GM19328 (cell line): ENCODE measurements around the gene SART3.
A peak's percentile ranks its signal among the peaks of the same experiment; 100 is the strongest.

Experiments used
- ATAC-seq: cut with Tn5 transposase; IDR thresholded peaks from one replicate; pipeline ENCODE4 v1.9.1; 2021; ENCODE audit warnings: mild to moderate bottlenecking, moderate library complexity; ENCODE audit not compliant: unreplicated experiment

SART3 gene

DNA sequence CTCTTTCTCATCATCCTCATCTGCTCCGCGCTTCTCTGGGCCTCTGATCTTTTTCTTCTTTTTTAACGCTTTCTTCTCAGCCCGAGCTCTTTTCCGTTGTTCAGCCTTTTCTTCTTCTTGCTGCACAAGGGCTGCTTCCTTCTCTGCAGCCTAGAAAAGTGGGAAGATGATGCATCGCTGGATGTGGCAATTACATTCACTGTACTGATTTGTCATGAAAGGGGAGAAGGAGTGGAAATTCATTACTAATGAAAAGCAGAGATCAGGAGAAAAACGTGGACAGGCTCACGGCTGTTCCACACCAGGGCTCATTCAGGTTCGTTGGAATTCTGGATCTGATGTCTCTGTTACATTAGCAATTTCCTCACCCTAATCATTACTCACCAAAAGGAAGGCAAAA, 30.8 kb downstream of the SART3 start:
- no peak for ATAC-seq

DNA sequence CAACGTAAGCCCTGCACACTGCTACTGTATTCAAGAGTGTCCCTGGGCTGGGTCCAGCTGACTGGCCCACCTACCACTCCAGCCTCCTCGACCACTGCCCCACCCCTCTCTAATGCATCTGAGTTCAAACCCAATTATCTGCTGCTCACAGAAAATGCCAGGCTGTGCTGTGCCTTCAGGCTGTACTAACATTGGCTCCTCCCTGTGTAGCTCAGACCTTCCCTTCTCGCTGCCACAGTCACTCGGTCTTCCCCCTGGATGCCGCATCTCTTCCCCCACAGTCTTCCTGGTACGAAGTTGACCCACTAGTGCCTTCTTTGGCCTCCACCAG, 33.8 kb downstream of the SART3 start:
- ATAC-seq = no peak

DNA sequence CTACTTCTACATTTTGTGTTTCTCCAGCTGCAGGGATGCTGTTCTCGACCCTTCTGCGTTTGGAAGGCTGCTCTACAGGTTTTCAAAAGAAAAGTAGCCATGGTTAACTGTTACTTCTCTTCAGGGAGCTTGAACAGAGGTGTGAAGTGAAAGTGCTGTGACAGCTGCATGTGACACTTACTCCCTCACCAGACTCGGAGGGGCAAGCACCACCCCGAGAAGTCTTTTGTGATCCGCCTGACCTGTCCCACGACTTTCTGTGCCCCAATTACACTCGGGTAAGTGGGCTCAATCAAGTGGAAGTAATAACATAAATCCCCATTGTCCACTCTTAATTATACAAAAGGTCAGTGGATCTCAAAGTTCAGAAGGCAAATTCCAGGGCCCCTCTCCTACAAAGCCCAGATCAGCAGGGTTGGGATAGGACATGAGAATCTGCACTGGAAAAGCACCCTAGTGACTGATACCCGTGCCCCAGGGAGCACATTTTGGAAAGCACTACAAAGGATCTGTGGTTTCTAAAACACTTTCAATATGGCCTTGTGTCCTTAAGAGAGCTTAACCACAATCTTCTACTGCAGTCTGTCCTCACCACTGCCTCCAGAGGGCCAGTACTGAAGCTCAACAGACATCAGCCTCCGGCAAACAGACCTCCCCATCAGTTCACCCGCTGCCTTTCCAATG, 34.3 kb downstream of the SART3 start:
- no peak for ATAC-seq

DNA sequence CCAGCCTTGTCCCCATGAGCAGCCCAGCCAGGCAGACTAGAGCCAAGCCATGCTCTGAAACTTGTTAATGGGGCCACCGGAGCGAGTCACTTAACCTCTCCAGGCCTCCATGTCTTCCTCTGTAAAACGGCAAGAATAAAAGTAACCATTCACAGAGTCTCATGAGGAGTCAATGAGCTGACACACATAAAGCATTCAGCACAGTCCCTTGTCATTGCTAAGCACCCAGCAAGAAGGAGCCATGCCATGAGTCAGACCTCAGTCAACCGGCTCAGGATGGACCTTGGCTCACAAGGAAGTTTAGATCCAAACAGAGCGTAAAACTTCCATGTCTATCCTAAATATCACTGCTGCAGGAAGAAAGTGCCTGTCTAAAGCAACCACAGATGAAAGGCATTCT, 35.3 kb downstream of the SART3 start:
- ATAC-seq = no peak

DNA sequence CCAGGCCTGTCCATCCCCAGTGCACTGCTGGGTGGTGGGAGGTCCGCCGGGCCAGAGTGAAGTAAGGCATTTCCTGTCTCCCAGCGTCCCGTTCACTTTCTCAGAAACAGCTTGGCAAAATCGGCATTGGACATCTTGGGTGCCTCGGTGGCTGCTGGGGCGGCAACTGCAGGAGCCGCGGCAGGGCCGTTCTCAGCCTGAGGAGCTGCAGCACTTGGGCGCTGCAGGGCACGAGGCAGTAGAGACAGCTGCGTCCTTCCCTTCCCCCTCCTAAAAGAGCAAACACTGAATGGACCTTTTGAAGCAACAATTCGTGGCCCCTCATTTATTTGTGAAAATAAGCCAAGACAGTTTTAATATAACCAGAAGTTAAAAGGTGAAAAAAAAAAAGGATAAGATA, 37.6 kb downstream of the SART3 start:
- no peak for ATAC-seq

DNA sequence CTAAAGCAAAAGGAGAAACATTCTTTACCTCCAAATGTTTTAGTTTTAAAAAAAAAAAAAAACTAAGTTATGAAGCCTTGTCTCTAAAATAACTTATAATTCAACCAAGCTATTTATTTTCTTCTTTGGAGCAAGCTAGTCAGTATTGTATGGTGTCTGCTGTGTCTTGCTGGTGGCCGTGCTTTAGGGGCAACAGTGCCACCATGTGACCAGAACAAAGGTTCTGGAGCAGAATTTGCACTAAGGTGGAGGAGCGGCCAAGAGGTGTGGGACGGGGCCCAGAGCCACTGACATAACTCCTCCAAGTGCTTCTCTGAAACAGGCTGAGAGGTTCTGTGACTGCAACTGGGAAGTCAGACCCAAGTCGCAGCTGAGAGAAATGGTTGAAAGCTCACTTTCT, 41.4 kb downstream of the SART3 start:
- no peak for ATAC-seq

DNA sequence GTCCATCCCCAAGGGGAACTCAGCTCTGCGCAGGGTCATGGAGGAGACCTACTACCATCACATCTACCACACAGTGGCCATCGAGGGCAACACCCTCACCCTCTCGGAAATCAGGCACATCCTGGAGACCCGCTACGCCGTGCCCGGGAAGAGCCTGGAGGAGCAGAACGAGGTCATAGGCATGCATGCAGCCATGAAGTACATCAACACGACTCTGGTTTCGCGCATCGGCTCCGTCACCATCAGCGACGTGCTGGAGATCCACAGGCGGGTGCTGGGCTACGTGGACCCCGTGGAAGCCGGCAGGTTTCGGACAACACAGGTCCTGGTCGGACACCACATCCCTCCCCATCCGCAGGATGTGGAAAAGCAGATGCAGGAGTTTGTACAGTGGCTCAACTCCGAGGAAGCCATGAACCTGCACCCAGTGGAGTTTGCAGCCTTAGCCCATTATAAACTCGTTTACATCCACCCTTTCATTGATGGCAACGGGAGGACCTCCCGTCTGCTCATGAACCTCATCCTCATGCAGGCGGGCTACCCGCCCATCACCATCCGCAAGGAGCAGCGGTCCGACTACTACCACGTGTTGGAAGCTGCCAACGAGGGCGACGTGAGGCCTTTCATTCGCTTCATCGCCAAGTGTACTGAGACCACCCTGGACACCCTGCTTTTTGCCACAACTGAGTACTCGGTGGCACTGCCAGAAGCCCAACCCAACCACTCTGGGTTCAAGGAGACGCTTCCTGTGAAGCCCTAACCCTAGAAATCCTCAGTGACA, 42.1 kb downstream of the SART3 start:
- no peak for ATAC-seq

DNA sequence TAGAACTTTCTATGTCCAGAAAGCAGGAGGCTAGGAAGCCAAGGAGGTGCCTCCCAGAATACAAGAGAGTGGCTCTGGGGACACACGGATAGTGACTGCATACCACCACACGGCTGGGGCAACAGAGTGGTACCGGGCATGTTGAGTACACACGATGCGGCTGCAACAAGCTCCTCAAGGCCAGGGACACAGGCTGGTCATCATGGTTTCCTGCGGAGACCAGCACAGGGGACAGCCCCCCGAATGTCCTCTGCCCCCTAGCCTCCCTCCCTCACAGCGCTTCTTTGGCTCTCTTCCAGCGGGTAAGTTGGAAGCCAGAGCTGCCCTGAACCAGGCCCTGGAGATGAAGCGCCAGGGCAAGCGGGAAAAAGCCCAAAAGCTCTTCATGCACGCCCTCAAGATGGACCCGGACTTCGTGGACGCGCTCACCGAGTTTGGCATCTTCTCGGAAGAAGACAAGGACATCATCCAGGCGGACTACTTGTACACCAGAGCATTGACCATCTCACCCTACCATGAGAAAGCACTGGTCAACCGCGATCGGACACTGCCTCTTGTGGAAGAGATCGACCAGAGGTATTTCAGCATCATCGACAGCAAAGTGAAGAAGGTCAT, 42.8 kb downstream of the SART3 start:
- ATAC-seq = no peak

DNA sequence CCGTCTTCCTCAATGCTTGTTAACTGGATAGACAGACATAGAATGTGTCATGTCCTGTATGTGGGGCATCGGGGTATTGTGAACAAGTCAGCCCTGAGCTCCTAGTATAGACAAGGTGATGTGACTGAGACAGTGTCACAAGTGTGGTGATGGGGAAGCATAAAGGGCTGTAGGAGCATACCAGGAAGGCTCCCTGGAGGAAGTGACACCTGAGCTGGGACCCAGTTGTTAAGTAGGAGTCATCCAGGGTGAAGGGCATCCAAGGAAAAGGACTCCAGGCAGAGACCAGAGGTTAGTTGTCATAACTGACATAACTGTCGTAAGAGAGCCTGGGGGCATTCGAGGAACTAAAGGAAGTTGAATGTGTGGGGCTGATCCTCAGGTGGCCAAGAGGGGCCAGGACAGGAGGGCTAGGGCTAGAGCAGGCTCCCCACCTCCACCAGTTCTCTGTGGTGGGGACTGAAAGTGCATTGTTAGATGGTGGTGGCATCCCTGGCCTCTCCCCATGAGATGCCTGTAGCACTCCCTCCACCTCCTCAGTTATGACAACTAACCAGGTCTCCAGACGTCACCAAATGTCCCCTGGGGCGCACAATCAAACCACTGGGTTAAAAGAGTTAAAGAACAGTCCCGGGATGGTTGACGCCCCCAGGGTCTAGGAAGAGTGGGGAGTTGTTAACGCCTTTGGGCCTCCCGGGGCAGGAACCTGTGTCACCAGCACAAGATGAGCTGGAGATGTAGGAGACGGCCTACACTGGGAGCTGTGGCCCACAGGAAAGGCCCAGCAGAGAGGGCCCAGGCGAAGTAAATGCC, 43.5 kb downstream of the SART3 start:
- ATAC-seq = no peak

DNA sequence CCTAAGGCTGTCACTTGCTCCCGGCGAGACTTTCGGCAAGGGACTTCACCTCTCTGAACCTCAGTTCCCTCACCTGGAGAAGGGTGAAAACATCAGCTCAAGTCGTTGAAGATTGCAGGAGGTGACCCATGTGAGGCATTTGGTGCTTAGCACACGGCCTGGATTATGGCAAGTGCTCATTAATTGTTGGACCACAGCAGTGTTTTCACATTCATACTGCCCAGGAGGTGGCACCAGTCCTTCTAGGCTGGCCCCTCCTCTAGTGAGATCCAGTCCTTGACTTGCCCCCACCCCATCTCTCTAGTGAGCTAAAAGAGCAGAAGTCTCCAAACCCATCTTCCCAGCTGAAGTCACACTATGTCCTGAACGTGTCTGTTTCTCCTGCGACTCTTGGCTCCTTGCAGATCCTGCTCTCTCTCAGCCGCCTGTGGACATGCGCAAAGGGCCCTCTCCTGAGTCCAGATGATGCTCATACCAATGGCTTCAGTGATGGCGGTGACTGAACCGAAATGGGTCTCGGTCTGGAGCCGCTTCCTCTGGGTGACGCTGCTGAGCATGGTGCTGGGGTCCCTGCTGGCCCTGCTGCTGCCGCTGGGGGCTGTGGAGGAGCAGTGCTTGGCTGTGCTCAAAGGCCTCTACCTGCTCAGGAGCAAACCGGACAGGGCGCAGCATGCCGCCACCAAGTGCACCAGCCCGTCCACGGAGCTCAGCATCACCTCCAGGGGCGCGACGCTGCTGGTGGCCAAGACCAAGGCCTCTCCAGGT, 44.3 kb downstream of the SART3 start:
- no peak for ATAC-seq

DNA sequence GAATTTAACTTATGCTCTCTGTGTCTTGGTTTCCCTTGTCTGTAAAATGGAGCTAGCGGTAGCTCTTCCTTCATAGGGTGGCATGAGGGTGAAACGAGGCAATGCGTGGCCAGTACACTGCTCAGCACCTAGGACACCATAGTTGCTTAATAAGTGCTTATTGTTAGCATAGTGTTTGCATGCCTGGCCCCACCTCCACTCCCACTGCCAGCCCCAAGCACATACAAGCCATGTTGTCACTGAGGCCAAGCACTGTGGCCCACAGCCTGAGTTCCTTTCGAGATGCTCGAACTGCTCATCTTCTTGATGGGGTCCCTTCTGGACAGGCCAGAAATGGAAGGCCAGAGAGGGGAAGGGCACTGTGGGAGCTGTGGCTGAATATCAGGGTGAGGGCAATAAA, 45.1 kb downstream of the SART3 start:
- no peak for ATAC-seq

DNA sequence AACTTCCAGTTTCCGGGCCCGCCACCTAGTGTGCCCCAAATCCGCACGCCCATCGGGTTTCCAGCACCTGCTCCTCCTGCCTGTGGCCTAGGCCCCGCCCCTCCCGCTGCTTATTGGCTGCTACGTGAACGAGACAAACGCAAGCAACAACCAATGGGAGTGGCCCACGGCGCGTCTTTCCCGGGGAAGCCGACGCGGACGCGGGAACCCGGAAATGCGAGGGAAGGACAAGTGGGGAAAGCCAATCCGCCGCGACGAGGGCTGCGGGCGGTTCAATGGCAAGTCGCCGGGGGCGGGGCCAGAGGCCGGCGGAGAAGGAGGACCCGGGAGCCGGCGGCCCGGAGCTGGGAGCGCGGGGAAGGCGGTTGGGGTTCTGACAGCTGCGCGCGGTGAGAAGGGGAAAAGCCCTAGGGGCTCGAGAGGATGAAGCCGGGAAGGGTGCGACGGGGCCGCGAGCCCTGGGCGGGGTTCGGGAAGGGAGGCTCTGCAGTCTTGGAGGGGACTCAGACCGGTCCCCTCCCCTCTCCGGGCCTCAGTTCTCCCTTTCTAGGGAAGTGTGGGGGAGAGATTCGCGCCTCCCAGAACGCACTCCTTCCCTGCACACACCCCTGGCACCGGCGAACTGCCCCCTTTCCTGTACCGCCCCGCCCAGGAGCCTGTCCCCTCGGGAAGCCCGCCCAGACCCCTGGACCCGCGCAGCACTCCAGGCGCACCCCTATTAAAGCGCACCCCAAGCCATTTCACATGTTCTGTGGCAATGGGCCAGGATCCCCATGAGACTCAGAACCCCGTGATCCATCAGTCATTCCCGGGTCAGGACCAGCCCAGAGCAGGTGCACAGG, 45.8 kb downstream of the SART3 start, which contains the start of gene FICD:
Gene FICD (plus strand): TSS at position 305 of the 842 bp plus-strand sequence. CDS start 1,696 bp downstream, outside the sequence.
- ATAC-seq = peak; percentile 78

DNA sequence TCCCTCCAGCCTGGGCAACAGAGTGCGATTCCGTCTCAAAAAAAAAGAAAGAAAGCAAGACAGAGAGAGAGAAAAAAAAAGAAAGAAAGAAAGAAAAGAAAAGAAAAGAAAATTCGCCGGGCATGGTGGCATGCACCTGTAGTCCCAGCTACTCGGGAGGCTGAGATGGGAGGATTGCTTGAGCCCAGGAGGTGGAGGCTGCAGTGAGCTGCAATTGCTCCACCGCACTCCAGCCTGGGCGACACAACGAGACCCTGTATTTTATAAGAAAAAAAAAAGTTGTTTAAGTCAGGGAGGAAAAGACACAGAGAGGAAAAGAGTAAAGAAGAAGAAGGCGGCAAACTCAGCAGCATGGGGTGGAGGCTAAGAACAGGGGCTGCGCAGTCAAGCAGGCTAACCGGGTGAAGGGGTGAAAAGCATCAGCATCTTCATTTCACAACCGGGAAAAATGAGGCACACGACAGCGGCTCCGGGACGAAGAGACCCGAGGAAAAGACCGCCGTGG, 46.5 kb downstream of the SART3 start:
- peak; percentile 7 for ATAC-seq

DNA sequence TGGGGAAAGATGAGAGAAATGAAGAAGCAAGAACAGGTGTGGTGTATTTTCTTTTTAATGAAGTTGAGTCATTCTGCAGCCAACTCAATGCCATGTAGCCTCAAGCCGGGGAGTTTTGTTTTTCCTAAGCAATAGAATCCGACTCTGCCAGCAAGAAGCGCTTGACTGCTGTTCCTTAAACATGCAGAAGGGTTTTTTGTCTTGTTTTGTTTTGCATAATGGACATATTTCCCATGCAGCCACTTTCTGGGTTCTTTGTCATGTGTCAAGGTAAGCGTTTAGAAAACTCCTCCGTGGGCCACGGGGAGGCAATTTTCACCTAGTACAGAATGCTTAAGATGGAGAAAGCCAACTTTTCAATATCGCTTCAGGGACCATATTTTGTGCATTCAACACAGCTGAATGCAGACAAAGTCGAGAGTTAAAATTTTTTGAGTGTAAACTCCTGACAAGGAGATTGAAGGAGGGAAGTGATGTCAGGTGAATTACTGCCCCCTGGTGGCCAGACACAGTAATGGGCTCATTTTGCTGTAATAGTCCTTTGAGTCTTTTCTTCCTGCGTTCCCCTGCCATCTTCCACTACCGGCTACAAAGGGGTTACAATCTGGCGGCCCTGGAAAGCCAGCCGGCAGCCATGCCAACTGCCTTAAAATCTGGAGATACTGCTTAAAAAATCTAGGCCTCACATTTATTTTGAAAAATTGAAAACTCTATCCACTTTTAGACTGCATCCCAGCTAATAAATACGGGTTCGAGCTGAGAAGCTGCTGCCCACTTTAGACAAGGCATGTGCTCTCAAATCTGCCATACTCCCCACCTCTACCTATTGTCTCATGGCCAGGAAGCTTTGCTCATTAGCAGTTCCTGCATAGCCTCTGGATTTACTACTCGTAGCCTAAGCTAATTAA, 49.1 kb downstream of the SART3 start:
- ATAC-seq = no peak

DNA sequence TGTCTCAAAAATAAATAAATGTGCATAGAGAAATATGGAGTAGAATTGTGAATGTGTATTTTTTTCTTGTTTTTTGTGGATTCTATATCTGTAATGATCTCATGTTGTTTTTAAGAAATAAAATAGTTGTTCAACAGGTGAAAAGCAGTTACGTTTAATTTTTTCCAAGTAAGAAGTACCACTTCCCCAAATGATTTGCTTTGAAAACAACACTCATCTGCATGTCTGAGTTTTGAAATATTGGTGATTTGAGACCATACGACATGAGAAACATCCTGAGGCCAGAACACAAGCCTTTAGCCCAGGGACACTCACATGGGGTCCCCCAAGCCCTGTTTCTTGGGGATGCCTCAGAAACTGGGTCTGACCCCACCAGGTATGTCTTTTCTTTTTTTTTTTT, 50.1 kb downstream of the SART3 start:
- ATAC-seq = no peak

DNA sequence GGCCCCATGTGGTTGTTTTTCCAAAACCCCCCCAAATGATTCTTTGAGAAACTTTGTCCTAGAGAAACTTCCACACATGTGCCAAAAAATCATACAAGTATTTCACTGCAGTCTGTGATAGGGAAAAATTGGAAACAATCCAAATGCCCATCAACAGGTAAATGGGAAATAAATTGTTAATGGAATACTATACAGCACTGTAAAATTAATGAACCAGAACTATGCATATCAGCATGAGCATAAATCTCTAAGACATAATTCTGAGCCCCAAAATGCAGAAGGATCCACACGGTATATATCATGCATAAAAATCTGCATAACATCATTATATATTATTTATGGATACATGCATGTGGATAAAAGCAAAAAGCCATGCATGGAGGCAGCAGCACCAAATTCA, 51.2 kb downstream of the SART3 start:
- ATAC-seq = no peak

DNA sequence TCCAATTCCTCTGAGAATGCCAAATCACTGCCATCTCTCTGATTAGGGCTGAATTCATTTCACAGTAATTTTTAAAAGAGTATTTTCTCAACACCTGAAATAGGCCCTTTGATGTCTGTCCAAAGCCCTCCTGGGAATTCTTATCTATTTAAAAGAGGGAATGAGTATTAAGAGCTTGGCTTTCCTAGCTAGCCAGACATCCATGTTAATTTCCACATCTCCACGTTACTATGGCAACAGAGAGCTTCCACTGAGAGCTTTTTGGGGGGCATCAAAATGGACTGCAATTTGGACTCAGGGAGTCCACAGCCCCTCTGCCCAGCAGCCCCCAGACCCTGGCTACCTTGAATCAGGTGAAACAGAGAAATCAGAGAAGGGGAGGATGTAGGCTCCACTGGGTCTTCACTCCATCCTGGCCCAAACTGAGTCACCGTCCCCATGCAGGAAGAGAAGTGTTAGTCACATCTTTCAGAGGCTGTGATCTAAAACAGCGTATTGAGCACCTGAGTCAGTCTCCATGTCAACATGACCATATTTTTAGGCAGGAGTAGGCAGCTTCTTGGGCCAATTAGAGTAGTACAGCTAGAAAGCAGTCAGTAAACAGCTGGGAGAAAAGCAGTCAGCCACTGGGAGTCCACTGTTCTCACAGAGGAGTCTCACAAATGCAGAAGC, 52.9 kb downstream of the SART3 start:
- no peak for ATAC-seq

DNA sequence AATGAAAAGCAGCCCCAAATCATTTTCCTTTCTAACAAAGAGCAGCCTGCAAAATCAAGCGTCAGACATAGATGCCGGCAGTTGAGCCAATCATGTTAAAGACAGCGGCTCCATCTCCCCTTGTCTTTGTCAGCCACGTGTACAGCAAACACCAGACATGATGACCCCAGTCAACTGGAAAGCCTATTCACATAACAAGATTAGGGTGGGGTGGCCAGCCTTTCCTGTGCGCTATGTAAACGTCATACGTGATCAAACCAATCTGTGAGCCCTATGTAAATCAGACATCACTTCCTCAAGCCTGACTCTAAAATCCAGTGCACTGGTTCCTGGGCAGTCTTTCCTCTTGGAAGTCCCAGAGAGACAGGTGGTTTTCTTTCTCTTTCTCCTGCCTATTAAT, 55.8 kb downstream of the SART3 start:
- no peak for ATAC-seq
